H9 (cell line): ENCODE measurements around the gene AREG. TPM values are rescaled to one million over a fixed set of nuclear protein-coding genes. Genes with fewer than 3 reads are reported as not detected.

Experiments
- DNase-seq: peaks from one replicate; pipeline ENCODE4 v3.0.0-alpha.2; 2017
- H2AFZ ChIP-seq: one replicate; pipeline ENCODE4 v1.6.1; 2013; ENCODE audit warnings: mild to moderate bottlenecking, low read length, control low read depth, moderate library complexity
- H2AK5ac ChIP-seq: 2 replicates; pipeline ENCODE4 v1.6.1; 2013; ENCODE audit warnings: low read length, control low read depth, mixed read lengths; ENCODE audit not compliant: insufficient read length
- H2BK120ac ChIP-seq: one replicate; pipeline ENCODE4 v1.6.1; 2013; ENCODE audit warnings: low read depth, mild to moderate bottlenecking, low read length, control low read depth, inconsistent platforms; ENCODE audit not compliant: poor library complexity, severe bottlenecking
- H2BK12ac ChIP-seq: 2 replicates; pipeline ENCODE4 v1.6.1; 2013; ENCODE audit warnings: low read length, control low read depth, mixed read lengths, low read depth; ENCODE audit not compliant: insufficient read length
- H2BK15ac ChIP-seq: 2 replicates; pipeline ENCODE4 v1.6.1; 2013; ENCODE audit warnings: low read depth, low read length, control low read depth
- H2BK20ac ChIP-seq: one replicate; pipeline ENCODE4 v1.6.1; 2013; ENCODE audit warnings: low read depth, mild to moderate bottlenecking, low read length, control low read depth, inconsistent platforms; ENCODE audit not compliant: poor library complexity, severe bottlenecking
- H2BK5ac ChIP-seq: 2 replicates; pipeline ENCODE4 v1.6.1; 2013; ENCODE audit warnings: low read length, control low read depth, mixed read lengths; ENCODE audit not compliant: insufficient read length
- H3K14ac ChIP-seq: 2 replicates; pipeline ENCODE4 v1.6.1; 2013; ENCODE audit warnings: low read length, control low read depth; ENCODE audit not compliant: insufficient read depth
- H3K18ac ChIP-seq: 2 replicates; pipeline ENCODE4 v1.6.1; 2013; ENCODE audit warnings: low read depth, mild to moderate bottlenecking, mixed read lengths, low read length, control low read depth; ENCODE audit not compliant: insufficient read length
- H3K23ac ChIP-seq: 2 replicates; pipeline ENCODE4 v1.6.1; 2013; ENCODE audit warnings: low read length, control low read depth, mixed read lengths, low read depth; ENCODE audit not compliant: insufficient read length
- H3K23me2 ChIP-seq: 2 replicates; pipeline ENCODE4 v1.6.1; 2013; ENCODE audit warnings: low read depth, mild to moderate bottlenecking, mixed read lengths, low read length, control low read depth; ENCODE audit not compliant: insufficient read length, poor library complexity, severe bottlenecking
- H3K27ac ChIP-seq: 2 replicates; pipeline ENCODE4 v1.5.1; 2013; ENCODE audit warnings: low read length, control low read depth, mixed read lengths, low read depth; ENCODE audit not compliant: insufficient read length
- H3K27me3 ChIP-seq: 2 replicates; pipeline ENCODE4 v1.6.1; 2013; ENCODE audit warnings: low read length, control low read depth, inconsistent platforms; ENCODE audit not compliant: insufficient read depth
- H3K4ac ChIP-seq: 2 replicates; pipeline ENCODE4 v1.6.1; 2013; ENCODE audit warnings: low read depth, mild to moderate bottlenecking, control low read depth, inconsistent platforms, low read length, moderate library complexity
- H3K4me1 ChIP-seq: 2 replicates; pipeline ENCODE4 v1.6.1; 2013; ENCODE audit warnings: low read length, control low read depth, inconsistent platforms; ENCODE audit not compliant: insufficient read depth
- H3K4me2 ChIP-seq: 2 replicates; pipeline ENCODE4 v1.6.1; 2013; ENCODE audit warnings: low read length, control low read depth, mixed read lengths; ENCODE audit not compliant: insufficient read length, insufficient read depth
- H3K56ac ChIP-seq: 2 replicates; pipeline ENCODE4 v1.6.1; 2013; ENCODE audit warnings: low read depth, mild to moderate bottlenecking, mixed read lengths, low read length, control low read depth; ENCODE audit not compliant: insufficient read length
- H3K79me1 ChIP-seq: 2 replicates; pipeline ENCODE4 v1.6.1; 2013; ENCODE audit warnings: low read depth, mild to moderate bottlenecking, moderate library complexity, low read length, control low read depth, inconsistent platforms; ENCODE audit not compliant: insufficient read depth, poor library complexity, severe bottlenecking
- H3K79me2 ChIP-seq: 2 replicates; pipeline ENCODE4 v1.6.1; 2013; ENCODE audit warnings: low read length, control low read depth, inconsistent platforms; ENCODE audit not compliant: insufficient read depth
- H3K9ac ChIP-seq: 2 replicates; pipeline ENCODE4 v1.6.1; 2013; ENCODE audit warnings: low read length, control low read depth, mixed read lengths; ENCODE audit not compliant: insufficient read length; ENCODE audit errors: extremely low read depth
- H3K9me3 ChIP-seq: one replicate; pipeline ENCODE4 v1.6.1; 2013; ENCODE audit warnings: low read depth, low read length, inconsistent platforms; ENCODE audit not compliant: control insufficient read depth
- H3T11ph ChIP-seq: one replicate; pipeline ENCODE4 v1.6.1; 2013; ENCODE audit warnings: mild to moderate bottlenecking, low read length, control low read depth, inconsistent platforms
- H4K20me1 ChIP-seq: one replicate; pipeline ENCODE4 v1.6.1; 2013; ENCODE audit not compliant: control insufficient read depth, insufficient read length, insufficient read depth
- H4K5ac ChIP-seq: 2 replicates; pipeline ENCODE4 v1.6.1; 2013; ENCODE audit warnings: low read depth, mild to moderate bottlenecking, mixed read lengths, low read length, control low read depth; ENCODE audit not compliant: insufficient read length
- H4K8ac ChIP-seq: replicated peaks from 2 replicates; pipeline ENCODE4 v1.6.1; 2013; ENCODE audit warnings: low read length, control low read depth, mixed read lengths, low read depth; ENCODE audit not compliant: insufficient read length
- H4K91ac ChIP-seq: 2 replicates; pipeline ENCODE4 v1.6.1; 2013; ENCODE audit warnings: low read depth, mild to moderate bottlenecking, moderate library complexity, mixed read lengths, low read length, control low read depth; ENCODE audit not compliant: insufficient read length
- H3K27ac Mint-ChIP-seq, 3 experiments: 2 replicates in 2 of 3; 3 replicates in 1 of 3; pipeline ENCODE4 v1.8.0; 2020 to 2021; ENCODE audit warnings: mixed read lengths in 3 of 3, mild to moderate bottlenecking in 1 of 3, moderate library complexity in 1 of 3
- H3K27me3 Mint-ChIP-seq: 2 replicates; pipeline ENCODE4 v1.8.0; 2021; ENCODE audit warnings: low read depth, mild to moderate bottlenecking, moderate library complexity, mixed read lengths
- H3K36me3 Mint-ChIP-seq, 3 experiments: 2 replicates in 2 of 3; 3 replicates in 1 of 3; pipeline ENCODE4 v1.8.0; 2020 to 2021; ENCODE audit warnings: low read depth in 3 of 3, mixed read lengths in 3 of 3; ENCODE audit not compliant: insufficient read depth in 1 of 3
- H3K4me1 Mint-ChIP-seq, 2 experiments: 2 replicates each; pipeline ENCODE4 v1.8.0; 2020; ENCODE audit warnings: mixed read lengths in 2 of 2
- H3K4me3 Mint-ChIP-seq, 2 experiments: 2 replicates in 1 of 2; 3 replicates in 1 of 2; pipeline ENCODE4 v1.8.0; 2020 to 2021; ENCODE audit warnings: mild to moderate bottlenecking in 2 of 2, mixed read lengths in 2 of 2, moderate library complexity in 1 of 2
- H3K9me3 Mint-ChIP-seq, 2 experiments: 2 replicates in 1 of 2; 3 replicates in 1 of 2; pipeline ENCODE4 v1.8.0; 2020; ENCODE audit warnings: mild to moderate bottlenecking in 2 of 2, mixed read lengths in 2 of 2, moderate library complexity in 1 of 2
- whole genome bisulfite sequencing: extraction: QIAGEN DNeasy Blood & Tissue Kit; methylation state at CpG from one replicate; pipeline ENCODE4 v1.1.7; 2013; ENCODE audit warnings: missing lambda C conversion rate, low lambda C conversion rate, mixed read lengths; ENCODE audit not compliant: insufficient read length; ENCODE audit errors: extremely low coverage; 5-methylcytosine and 5-hydroxymethylcytosine counted together
- total RNA-seq: library from RNA; stranded (reverse); gene quantifications from 2 replicates; pipeline ENCODE4 v1.2.1, GENCODE V29; 2021
- TF ChIP-seq, protein P1 (sequence below): fragments of 200-600 bp; sonication (generic); conservative IDR thresholded peaks from 3 replicates; pipeline ENCODE4 v1.8.0; 2021; ENCODE audit warnings: antibody characterized with exemption, mild to moderate bottlenecking

The AREG gene
- total RNA-seq, 1 experiment from 2014 or later = 0.28 TPM

DNA sequence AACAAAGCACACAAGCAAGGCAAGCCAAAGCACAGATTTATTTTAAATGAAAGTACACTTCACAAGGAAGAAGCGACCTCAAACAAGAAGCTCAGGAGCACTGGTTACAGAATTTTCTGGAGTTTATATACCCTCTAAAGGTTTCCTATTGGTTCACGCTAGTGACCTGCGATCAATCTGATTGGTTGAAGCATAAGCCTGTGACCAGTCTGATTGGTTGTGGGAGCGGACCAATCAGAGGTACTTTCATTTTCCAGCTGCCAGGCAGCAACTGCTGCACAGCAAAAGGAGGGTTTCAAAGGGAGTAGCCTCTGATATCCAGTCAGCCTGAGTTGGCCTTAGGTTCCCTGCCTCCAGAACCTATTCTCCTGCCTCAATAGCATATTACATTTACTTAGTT is 4.6 kb upstream of the AREG start:
- Histone ChIP-seq H2AFZ (no peak overlapping the region), H3K56ac (no peak overlapping the region), H2BK5ac (no peak overlapping the region), H3K23ac (no peak overlapping the region), H4K8ac (no peak overlapping the region), H2BK120ac (no peak overlapping the region), H2BK15ac (no peak overlapping the region), H3K27ac (no peak overlapping the region), H2BK20ac (no peak overlapping the region), H3K79me2 (no peaks in the 10 kb centered on the region), H3K23me2 (peaks cover 7% of the 10 kb centered on the region), H4K20me1 (no peaks in the 10 kb centered on the region), H3K79me1 (no peaks in the 10 kb centered on the region), H3K27me3 (peaks cover 3% of the 10 kb centered on the region; the same call in 1 of the 2 replicates), H4K5ac (no peak overlapping the region), H3K4me2 (no peak overlapping the region), H3K9ac (no peak overlapping the region), H3K9me3 (no peaks in the 10 kb centered on the region), H2BK12ac (no peak overlapping the region), H2AK5ac (no peak overlapping the region), H3T11ph (no peak overlapping the region), H3K4me1 (no peaks in the 10 kb centered on the region), H3K14ac (no peak overlapping the region), H3K18ac (no peak overlapping the region), H3K4ac (no peak overlapping the region), H4K91ac (no peak overlapping the region)
- Mint-ChIP-seq H3K4me1 (peaks cover under 1 to 2% of the 10 kb centered on the region in 2 experiments; a peak in 3 of 4 replicates), H3K4me3 (no peak overlapping the region), H3K9me3 (no peaks in the 10 kb centered on the region; a peak in 1 of 5 replicates), H3K36me3 (no peaks in the 10 kb centered on the region), H3K27me3 (peaks cover 22% of the 10 kb centered on the region), H3K27ac (no peak overlapping the region)
- WGBS = no CpG with 5 or more reads among the region's 4 CpGs
- no peak for DNase-seq
- TF ChIP-seq, protein P1, sequence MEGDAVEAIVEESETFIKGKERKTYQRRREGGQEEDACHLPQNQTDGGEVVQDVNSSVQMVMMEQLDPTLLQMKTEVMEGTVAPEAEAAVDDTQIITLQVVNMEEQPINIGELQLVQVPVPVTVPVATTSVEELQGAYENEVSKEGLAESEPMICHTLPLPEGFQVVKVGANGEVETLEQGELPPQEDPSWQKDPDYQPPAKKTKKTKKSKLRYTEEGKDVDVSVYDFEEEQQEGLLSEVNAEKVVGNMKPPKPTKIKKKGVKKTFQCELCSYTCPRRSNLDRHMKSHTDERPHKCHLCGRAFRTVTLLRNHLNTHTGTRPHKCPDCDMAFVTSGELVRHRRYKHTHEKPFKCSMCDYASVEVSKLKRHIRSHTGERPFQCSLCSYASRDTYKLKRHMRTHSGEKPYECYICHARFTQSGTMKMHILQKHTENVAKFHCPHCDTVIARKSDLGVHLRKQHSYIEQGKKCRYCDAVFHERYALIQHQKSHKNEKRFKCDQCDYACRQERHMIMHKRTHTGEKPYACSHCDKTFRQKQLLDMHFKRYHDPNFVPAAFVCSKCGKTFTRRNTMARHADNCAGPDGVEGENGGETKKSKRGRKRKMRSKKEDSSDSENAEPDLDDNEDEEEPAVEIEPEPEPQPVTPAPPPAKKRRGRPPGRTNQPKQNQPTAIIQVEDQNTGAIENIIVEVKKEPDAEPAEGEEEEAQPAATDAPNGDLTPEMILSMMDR = no peak
